Measurements from ENCODE around the gene PJVK. TPM values are rescaled to one million over a fixed set of nuclear protein-coding genes. Genes with fewer than 3 reads are reported as not detected.

Gene PJVK
- total and polyA plus RNA-seq, 2 of the 13 experiments (the other 11 are each of a cell fraction or from before 2014, with no cell fraction given): 1.2 to 2.6 TPM

DNA sequence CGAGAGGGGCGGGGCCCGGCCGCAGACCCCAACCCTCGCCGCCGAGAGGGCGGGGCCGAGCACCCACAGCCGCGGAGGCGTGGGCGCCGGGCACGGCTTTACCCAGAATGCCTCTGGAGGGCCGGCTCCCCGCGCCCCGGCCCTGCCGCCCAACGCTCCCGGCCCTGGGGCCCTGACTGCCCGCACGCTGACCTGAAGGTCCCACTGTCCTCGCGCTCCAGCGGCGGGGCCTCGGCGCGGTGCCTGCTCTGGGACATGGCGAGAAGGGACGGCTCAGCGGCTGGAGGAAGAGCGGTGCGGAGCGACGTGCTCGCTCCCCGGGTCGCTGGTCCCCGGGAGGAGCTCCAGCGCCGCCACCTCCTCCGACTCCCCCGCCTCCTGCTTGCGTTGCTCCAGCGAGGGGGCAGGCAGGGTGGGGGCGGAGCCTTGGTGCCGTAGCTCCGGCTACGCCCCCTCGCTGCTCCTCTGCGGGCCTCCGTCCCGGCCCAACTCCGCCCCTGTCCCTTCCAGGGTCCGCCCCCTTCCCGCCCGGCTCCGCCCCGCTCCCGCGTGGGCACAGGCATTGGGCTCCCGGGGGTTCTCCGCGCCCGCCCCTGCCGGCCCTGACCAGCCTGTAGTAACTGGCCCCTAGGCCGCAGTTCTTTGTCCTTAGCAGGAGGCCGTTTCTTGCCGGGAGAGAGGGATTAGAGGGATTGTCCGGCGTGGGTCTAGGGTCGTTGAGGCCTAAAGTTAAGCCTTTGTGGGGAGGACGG is at the start of gene PJVK, which contains the start of gene PRKRA (continued):
- no peak for TF ChIP-seq NFE2 (CRISPR knock-in tag; IDR thresholded peaks at IDR 0.05)
- TF ChIP-seq ZNF644 (CRISPR knock-in tag; IDR thresholded peaks at IDR 0.05; ENCODE audit: low read depth): no peak
- peak; percentile 60 for TF ChIP-seq GATA4 (IDR thresholded peaks at IDR 0.05; ENCODE audit: borderline replicate concordance, low read depth)
- TF ChIP-seq RARG (CRISPR knock-in tag; IDR thresholded peaks at IDR 0.05; ENCODE audit: low read depth): peak; percentile 79; the same call in 1 of the 2 replicates
- no peak for TF ChIP-seq XBP1 (CRISPR knock-in tag; IDR thresholded peaks at IDR 0.05)
- TF ChIP-seq FOXP4 (CRISPR knock-in tag; IDR thresholded peaks at IDR 0.05): 0 out of 2 replicates have a peak, but pooled peaks have one; percentile 43
- peak; percentile 83; the same call in 1 of the 2 replicates for TF ChIP-seq NR2C2 (CRISPR knock-in tag; IDR thresholded peaks at IDR 0.05; ENCODE audit: borderline replicate concordance)
- no peak; the same call in 1 of the 2 replicates for TF ChIP-seq HINFP (CRISPR knock-in tag; IDR thresholded peaks at IDR 0.05; ENCODE audit: low read depth)
- peak; percentile 96 for TF ChIP-seq ZNF691 (CRISPR knock-in tag; IDR thresholded peaks at IDR 0.05; ENCODE audit: borderline replicate concordance, low read depth)
- peak; percentile 93 for TF ChIP-seq ZBTB8A (CRISPR knock-in tag; IDR thresholded peaks at IDR 0.05; ENCODE audit: borderline replicate concordance, low read depth)
- TF ChIP-seq, protein P1, sequence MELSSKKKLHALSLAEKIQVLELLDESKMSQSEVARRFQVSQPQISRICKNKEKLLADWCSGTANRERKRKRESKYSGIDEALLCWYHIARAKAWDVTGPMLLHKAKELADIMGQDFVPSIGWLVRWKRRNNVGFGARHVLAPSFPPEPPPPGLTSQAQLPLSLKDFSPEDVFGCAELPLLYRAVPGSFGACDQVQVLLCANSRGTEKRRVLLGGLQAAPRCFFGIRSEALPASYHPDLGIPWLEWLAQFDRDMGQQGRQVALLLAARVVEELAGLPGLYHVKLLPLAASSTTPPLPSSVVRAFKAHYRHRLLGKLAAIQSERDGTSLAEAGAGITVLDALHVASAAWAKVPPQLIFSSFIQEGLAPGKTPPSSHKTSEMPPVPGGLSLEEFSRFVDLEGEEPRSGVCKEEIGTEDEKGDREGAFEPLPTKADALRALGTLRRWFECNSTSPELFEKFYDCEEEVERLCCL (CRISPR knock-in tag; IDR thresholded peaks at IDR 0.05; ENCODE audit: borderline replicate concordance): peak; percentile 90
- TF ChIP-seq PCBP2 (optimal IDR thresholded peaks at IDR 0.05; ENCODE audit: low read depth, low read length, poor library complexity, severe bottlenecking): no peak
- TF ChIP-seq POLR2AphosphoS5 (IDR thresholded peaks at IDR 0.05; ENCODE audit: low read depth, low read length): peak; percentile 94
- peak in 1 of 2 experiments; percentile 14; a peak in 1 of 4 replicates for TF ChIP-seq EP300 (IDR thresholded peaks at IDR 0.05; ENCODE audit: low read depth in 2 of 2, low read length in 2 of 2)
- peak; percentile 65; the same call in 1 of the 2 replicates for TF ChIP-seq EP300 (CRISPR knock-in tag; IDR thresholded peaks at IDR 0.05; ENCODE audit: borderline replicate concordance)
- TF ChIP-seq ZHX1 (CRISPR knock-in tag; IDR thresholded peaks at IDR 0.05; ENCODE audit: low read depth): no peak; the same call in none of the 2 replicates
- TF ChIP-seq ZNF780A (CRISPR knock-in tag; IDR thresholded peaks at IDR 0.05): 0 out of 2 replicates have a peak, but pooled peaks have one; percentile 84
- TF ChIP-seq RFX5 (IDR thresholded peaks at IDR 0.05; ENCODE audit: low read depth, low read length): peak; percentile 34; the same call in 1 of the 2 replicates
- peak; percentile 93 for TF ChIP-seq DR1 (CRISPR knock-in tag; IDR thresholded peaks at IDR 0.05)
